GM23338 (cell line): ENCODE measurements around the gene GLA. TPM values are rescaled to one million over a fixed set of nuclear protein-coding genes. Genes with fewer than 3 reads are reported as not detected.
A peak's percentile ranks its signal among the peaks of the same experiment; 100 is the strongest.

ENCODE experiments used
- ATAC-seq: fragments of 200-7000 bp; cut with Tn5 transposase; 3 replicates; pipeline ENCODE4 v1.9.1; 2020
- DNase-seq: peaks from one replicate; pipeline ENCODE4 v3.0.0-alpha.2; 2015; ENCODE audit warnings: low spot score
- H2AFZ ChIP-seq: fragments of 200-600 bp; sonication (generic); 2 replicates; pipeline ENCODE4 v1.8.0; 2016; ENCODE audit warnings: antibody characterized with exemption, mild to moderate bottlenecking, moderate library complexity
- H3F3A ChIP-seq: fragments of 200-600 bp; sonication (generic); replicated peaks from 2 replicates; pipeline ENCODE4 v1.8.0; 2017; ENCODE audit warnings: antibody characterized with exemption, mixed run types, low read depth
- H3K27ac ChIP-seq: fragments of 200-600 bp; sonication (generic); 2 replicates; pipeline ENCODE4 v1.6.1; 2016; ENCODE audit warnings: low read depth
- H3K27me3 ChIP-seq: fragments of 200-600 bp; sonication (generic); 2 replicates; pipeline ENCODE4 v1.8.0; 2016; ENCODE audit warnings: mild to moderate bottlenecking, mixed run types, moderate library complexity; ENCODE audit not compliant: insufficient read depth
- H3K36me3 ChIP-seq: fragments of 200-600 bp; sonication (generic); 2 replicates; pipeline ENCODE4 v1.8.0; 2016; ENCODE audit warnings: mild to moderate bottlenecking; ENCODE audit not compliant: insufficient read depth
- H3K4me1 ChIP-seq: fragments of 200-600 bp; sonication (generic); 2 replicates; pipeline ENCODE4 v1.8.0; 2016; ENCODE audit warnings: mild to moderate bottlenecking, moderate library complexity; ENCODE audit not compliant: insufficient read depth
- H3K4me2 ChIP-seq: fragments of 200-600 bp; sonication (generic); 2 replicates; pipeline ENCODE4 v1.7.1; 2017; ENCODE audit warnings: mixed run types
- H3K4me3 ChIP-seq: fragments of 200-600 bp; sonication (generic); 2 replicates; pipeline ENCODE4 v1.6.1; 2016; ENCODE audit warnings: mixed run types
- H3K79me2 ChIP-seq: fragments of 200-600 bp; sonication (generic); replicated peaks from 2 replicates; pipeline ENCODE4 v1.8.0; 2017; ENCODE audit warnings: mild to moderate bottlenecking; ENCODE audit not compliant: insufficient read depth
- H3K9me2 ChIP-seq: fragments of 200-600 bp; sonication (generic); 2 replicates; pipeline ENCODE4 v1.8.0; 2017; ENCODE audit not compliant: insufficient read depth
- H4K20me1 ChIP-seq: fragments of 200-600 bp; sonication (generic); replicated peaks from 2 replicates; pipeline ENCODE4 v1.8.0; 2017; ENCODE audit warnings: mild to moderate bottlenecking; ENCODE audit not compliant: insufficient read depth
- H3K27ac Mint-ChIP-seq: 2 replicates; pipeline ENCODE4 v1.8.0; 2020; ENCODE audit warnings: inconsistent platforms, mild to moderate bottlenecking, moderate library complexity, mixed read lengths
- H3K27me3 Mint-ChIP-seq: 3 replicates; pipeline ENCODE4 v1.8.0; 2022; ENCODE audit warnings: low read depth, mild to moderate bottlenecking, moderate library complexity, mixed read lengths, inconsistent platforms; ENCODE audit not compliant: insufficient read depth, poor library complexity
- H3K36me3 Mint-ChIP-seq: 3 replicates; pipeline ENCODE4 v1.8.0; 2021; ENCODE audit warnings: low read depth, mild to moderate bottlenecking, inconsistent platforms, moderate library complexity, mixed read lengths
- H3K4me1 Mint-ChIP-seq: 3 replicates; pipeline ENCODE4 v1.8.0; 2020; ENCODE audit warnings: mild to moderate bottlenecking, inconsistent platforms, mixed read lengths
- H3K4me3 Mint-ChIP-seq: 3 replicates; pipeline ENCODE4 v1.8.0; 2021; ENCODE audit warnings: moderate library complexity, mild to moderate bottlenecking, inconsistent platforms, mixed read lengths
- H3K9me3 Mint-ChIP-seq: 3 replicates; pipeline ENCODE4 v1.8.0; 2020; ENCODE audit warnings: moderate library complexity, mild to moderate bottlenecking, inconsistent platforms, mixed read lengths
- CREB1 ChIP-seq: fragments of 250-450 bp; sonication (Bioruptor Pico); IDR thresholded peaks from 2 replicates; pipeline ENCODE4 v1.5.0; 2020; ENCODE audit warnings: low read depth, mild to moderate bottlenecking, moderate library complexity
- CTCF ChIP-seq, 2 experiments: fragments of 200-600 bp in 1 of 2; sonication (generic) in 1 of 2; conservative IDR thresholded peaks; 2 replicates each; pipeline versions ENCODE4 v1.5.1 to v1.6.1; 2016 to 2017; ENCODE audit warnings: antibody characterized with exemption in 2 of 2, low read depth in 2 of 2, mild to moderate bottlenecking in 2 of 2, moderate library complexity in 1 of 2
- EZH2 ChIP-seq: fragments of 200-600 bp; sonication (generic); IDR thresholded peaks from one replicate; pipeline ENCODE4 v1.8.0; 2017; ENCODE audit warnings: antibody characterized with exemption, mild to moderate bottlenecking, low read depth; ENCODE audit not compliant: unreplicated experiment
- JUNB ChIP-seq: IDR thresholded peaks from one replicate; pipeline ENCODE4 v1.6.1; 2016; ENCODE audit warnings: antibody characterized with exemption; ENCODE audit not compliant: unreplicated experiment
- NANOG ChIP-seq: IDR thresholded peaks from 2 replicates; pipeline ENCODE4 v1.6.1; 2016; ENCODE audit warnings: antibody characterized with exemption, borderline replicate concordance
- POLR2AphosphoS5 ChIP-seq: IDR thresholded peaks from 2 replicates; pipeline ENCODE4 v1.6.1; 2016; ENCODE audit warnings: antibody characterized with exemption, low read depth
- STAT1 ChIP-seq: IDR thresholded peaks from one replicate; pipeline ENCODE4 v1.6.1; 2016; ENCODE audit warnings: antibody characterized with exemption; ENCODE audit not compliant: unreplicated experiment
- ZNF331 ChIP-seq: fragments of 250-450 bp; sonication (Bioruptor Pico); IDR thresholded peaks from 2 replicates; pipeline ENCODE4 v1.5.0; 2020; ENCODE audit warnings: low read depth, mild to moderate bottlenecking, moderate library complexity
- polyA plus RNA-seq: library from polyadenylated mRNA; unstranded; fragments of >200 nt; fragmentation: Nextera tagmentation; extraction: Ambion mirVana; gene quantifications from 2 replicates; pipeline ENCODE4 v1.2.1, GENCODE V29; 2016
- total RNA-seq: library from RNA; depleted of rRNA; stranded (reverse); fragments of >200 nt; shearing (Covaris generic); gene quantifications from 2 replicates; pipeline ENCODE4 v1.2.3, GENCODE V29; 2014
- TF ChIP-seq, protein P1 (sequence below): IDR thresholded peaks from 2 replicates; pipeline ENCODE4 v1.6.1; 2016; ENCODE audit warnings: antibody characterized with exemption
- TF ChIP-seq, protein P2 (sequence below): IDR thresholded peaks from one replicate; pipeline ENCODE4 v1.6.1; 2018; ENCODE audit warnings: antibody characterized with exemption; ENCODE audit not compliant: unreplicated experiment
- TF ChIP-seq, protein P3 (sequence below): fragments of 250-450 bp; sonication (Bioruptor Pico); IDR thresholded peaks from 2 replicates; pipeline ENCODE4 v1.5.0; 2020; ENCODE audit warnings: mild to moderate bottlenecking, moderate library complexity

Gene GLA
- total and polyA plus RNA-seq, 2 experiments from 2014 or later: 34.7 to 44.4 TPM

- no peak overlapping the region for H2AFZ ChIP-seq
- H3K36me3 ChIP-seq: no peaks in the 10 kb centered on the region; the same call in 1 of the 2 replicates
- H3K4me3 ChIP-seq: peak overlapping the region; percentile 84
- H4K20me1 ChIP-seq: no peaks in the 10 kb centered on the region
- Mint-ChIP-seq H3K4me3 (peak overlapping the region; percentile 89), H3K9me3 (no peaks in the 10 kb centered on the region), H3K27me3 (peaks cover 2% of the 10 kb centered on the region), H3K36me3 (peaks cover 27% of the 10 kb centered on the region; the same call in 2 of the 3 replicates), H3K4me1 (peaks cover 2% of the 10 kb centered on the region; the same call in 2 of the 3 replicates), H3K27ac (peak overlapping the region; percentile 94; the same call in 1 of the 2 replicates)
- H3K4me1 ChIP-seq: no peaks in the 10 kb centered on the region
- peaks cover 34% of the 10 kb centered on the region for H3K79me2 ChIP-seq
- no peaks in the 10 kb centered on the region for H3K27me3 ChIP-seq
- ATAC-seq (no peak), DNase-seq (no peak)
- peak overlapping the region; percentile 84 for H3K4me2 ChIP-seq
- TF ChIP-seq CREB1 (CRISPR knock-in tag) (no peak), STAT1 (no peak), ZNF331 (CRISPR knock-in tag) (no peak), JUNB (no peak), EZH2 (no peak), CTCF (conservative IDR thresholded peaks at IDR 0.05; ENCODE audit: low read depth in 2 of 2) (no peak), POLR2AphosphoS5 (no peak), NANOG (no peak)
- TF ChIP-seq, protein P1, sequence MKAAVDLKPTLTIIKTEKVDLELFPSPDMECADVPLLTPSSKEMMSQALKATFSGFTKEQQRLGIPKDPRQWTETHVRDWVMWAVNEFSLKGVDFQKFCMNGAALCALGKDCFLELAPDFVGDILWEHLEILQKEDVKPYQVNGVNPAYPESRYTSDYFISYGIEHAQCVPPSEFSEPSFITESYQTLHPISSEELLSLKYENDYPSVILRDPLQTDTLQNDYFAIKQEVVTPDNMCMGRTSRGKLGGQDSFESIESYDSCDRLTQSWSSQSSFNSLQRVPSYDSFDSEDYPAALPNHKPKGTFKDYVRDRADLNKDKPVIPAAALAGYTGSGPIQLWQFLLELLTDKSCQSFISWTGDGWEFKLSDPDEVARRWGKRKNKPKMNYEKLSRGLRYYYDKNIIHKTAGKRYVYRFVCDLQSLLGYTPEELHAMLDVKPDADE: no peak
- TF ChIP-seq, protein P2, sequence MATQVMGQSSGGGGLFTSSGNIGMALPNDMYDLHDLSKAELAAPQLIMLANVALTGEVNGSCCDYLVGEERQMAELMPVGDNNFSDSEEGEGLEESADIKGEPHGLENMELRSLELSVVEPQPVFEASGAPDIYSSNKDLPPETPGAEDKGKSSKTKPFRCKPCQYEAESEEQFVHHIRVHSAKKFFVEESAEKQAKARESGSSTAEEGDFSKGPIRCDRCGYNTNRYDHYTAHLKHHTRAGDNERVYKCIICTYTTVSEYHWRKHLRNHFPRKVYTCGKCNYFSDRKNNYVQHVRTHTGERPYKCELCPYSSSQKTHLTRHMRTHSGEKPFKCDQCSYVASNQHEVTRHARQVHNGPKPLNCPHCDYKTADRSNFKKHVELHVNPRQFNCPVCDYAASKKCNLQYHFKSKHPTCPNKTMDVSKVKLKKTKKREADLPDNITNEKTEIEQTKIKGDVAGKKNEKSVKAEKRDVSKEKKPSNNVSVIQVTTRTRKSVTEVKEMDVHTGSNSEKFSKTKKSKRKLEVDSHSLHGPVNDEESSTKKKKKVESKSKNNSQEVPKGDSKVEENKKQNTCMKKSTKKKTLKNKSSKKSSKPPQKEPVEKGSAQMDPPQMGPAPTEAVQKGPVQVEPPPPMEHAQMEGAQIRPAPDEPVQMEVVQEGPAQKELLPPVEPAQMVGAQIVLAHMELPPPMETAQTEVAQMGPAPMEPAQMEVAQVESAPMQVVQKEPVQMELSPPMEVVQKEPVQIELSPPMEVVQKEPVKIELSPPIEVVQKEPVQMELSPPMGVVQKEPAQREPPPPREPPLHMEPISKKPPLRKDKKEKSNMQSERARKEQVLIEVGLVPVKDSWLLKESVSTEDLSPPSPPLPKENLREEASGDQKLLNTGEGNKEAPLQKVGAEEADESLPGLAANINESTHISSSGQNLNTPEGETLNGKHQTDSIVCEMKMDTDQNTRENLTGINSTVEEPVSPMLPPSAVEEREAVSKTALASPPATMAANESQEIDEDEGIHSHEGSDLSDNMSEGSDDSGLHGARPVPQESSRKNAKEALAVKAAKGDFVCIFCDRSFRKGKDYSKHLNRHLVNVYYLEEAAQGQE: no peak
- TF ChIP-seq, protein P3, sequence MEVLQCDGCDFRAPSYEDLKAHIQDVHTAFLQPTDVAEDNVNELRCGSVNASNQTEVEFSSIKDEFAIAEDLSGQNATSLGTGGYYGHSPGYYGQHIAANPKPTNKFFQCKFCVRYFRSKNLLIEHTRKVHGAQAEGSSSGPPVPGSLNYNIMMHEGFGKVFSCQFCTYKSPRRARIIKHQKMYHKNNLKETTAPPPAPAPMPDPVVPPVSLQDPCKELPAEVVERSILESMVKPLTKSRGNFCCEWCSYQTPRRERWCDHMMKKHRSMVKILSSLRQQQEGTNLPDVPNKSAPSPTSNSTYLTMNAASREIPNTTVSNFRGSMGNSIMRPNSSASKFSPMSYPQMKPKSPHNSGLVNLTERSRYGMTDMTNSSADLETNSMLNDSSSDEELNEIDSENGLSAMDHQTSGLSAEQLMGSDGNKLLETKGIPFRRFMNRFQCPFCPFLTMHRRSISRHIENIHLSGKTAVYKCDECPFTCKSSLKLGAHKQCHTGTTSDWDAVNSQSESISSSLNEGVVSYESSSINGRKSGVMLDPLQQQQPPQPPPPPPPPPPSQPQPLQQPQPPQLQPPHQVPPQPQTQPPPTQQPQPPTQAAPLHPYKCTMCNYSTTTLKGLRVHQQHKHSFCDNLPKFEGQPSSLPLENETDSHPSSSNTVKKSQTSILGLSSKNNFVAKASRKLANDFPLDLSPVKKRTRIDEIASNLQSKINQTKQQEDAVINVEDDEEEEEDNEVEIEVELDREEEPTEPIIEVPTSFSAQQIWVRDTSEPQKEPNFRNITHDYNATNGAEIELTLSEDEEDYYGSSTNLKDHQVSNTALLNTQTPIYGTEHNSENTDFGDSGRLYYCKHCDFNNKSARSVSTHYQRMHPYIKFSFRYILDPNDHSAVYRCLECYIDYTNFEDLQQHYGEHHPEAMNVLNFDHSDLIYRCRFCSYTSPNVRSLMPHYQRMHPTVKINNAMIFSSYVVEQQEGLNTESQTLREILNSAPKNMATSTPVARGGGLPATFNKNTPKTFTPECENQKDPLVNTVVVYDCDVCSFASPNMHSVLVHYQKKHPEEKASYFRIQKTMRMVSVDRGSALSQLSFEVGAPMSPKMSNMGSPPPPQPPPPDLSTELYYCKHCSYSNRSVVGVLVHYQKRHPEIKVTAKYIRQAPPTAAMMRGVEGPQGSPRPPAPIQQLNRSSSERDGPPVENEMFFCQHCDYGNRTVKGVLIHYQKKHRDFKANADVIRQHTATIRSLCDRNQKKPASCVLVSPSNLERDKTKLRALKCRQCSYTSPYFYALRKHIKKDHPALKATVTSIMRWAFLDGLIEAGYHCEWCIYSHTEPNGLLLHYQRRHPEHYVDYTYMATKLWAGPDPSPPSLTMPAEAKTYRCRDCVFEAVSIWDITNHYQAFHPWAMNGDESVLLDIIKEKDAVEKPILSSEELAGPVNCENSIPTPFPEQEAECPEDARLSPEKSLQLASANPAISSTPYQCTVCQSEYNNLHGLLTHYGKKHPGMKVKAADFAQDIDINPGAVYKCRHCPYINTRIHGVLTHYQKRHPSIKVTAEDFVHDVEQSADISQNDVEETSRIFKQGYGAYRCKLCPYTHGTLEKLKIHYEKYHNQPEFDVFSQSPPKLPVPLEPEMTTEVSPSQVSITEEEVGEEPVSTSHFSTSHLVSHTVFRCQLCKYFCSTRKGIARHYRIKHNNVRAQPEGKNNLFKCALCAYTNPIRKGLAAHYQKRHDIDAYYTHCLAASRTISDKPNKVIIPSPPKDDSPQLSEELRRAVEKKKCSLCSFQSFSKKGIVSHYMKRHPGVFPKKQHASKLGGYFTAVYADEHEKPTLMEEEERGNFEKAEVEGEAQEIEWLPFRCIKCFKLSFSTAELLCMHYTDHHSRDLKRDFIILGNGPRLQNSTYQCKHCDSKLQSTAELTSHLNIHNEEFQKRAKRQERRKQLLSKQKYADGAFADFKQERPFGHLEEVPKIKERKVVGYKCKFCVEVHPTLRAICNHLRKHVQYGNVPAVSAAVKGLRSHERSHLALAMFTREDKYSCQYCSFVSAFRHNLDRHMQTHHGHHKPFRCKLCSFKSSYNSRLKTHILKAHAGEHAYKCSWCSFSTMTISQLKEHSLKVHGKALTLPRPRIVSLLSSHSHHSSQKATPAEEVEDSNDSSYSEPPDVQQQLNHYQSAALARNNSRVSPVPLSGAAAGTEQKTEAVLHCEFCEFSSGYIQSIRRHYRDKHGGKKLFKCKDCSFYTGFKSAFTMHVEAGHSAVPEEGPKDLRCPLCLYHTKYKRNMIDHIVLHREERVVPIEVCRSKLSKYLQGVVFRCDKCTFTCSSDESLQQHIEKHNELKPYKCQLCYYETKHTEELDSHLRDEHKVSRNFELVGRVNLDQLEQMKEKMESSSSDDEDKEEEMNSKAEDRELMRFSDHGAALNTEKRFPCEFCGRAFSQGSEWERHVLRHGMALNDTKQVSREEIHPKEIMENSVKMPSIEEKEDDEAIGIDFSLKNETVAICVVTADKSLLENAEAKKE (CRISPR knock-in tag): no peak
- no peak overlapping the region for H3K27ac ChIP-seq
- no peaks in the 10 kb centered on the region for H3F3A ChIP-seq
- H3K9me2 ChIP-seq: no peaks in the 10 kb centered on the region
Measured at GRCh38 chrX:101347859-101348451, 59.8 kb downstream of the GLA start.
